Chondrocyte (in vitro differentiated cells): ENCODE data around the gene MRPL14. TPM values are rescaled to one million over a fixed set of nuclear protein-coding genes. Genes with fewer than 3 reads are reported as not detected.

Source experiments
- DNase-seq: peaks from one replicate; pipeline ENCODE4 v3.0.0; 2021; ENCODE audit warnings: mixed read lengths, low spot score
- H3K27ac Mint-ChIP-seq: one replicate; pipeline ENCODE4 v1.8.0; 2021; ENCODE audit warnings: mild to moderate bottlenecking, moderate library complexity, mixed read lengths; ENCODE audit not compliant: unreplicated experiment
- H3K27me3 Mint-ChIP-seq: 2 replicates; pipeline ENCODE4 v1.8.0; 2021; ENCODE audit warnings: low read depth, mixed read lengths
- H3K36me3 Mint-ChIP-seq: 2 replicates; pipeline ENCODE4 v1.8.0; 2021; ENCODE audit warnings: low read depth, mixed read lengths
- H3K4me1 Mint-ChIP-seq: 2 replicates; pipeline ENCODE4 v1.8.0; 2021; ENCODE audit warnings: low read depth, mild to moderate bottlenecking, mixed read lengths
- H3K4me3 Mint-ChIP-seq: one replicate; pipeline ENCODE4 v1.8.0; 2021; ENCODE audit warnings: mild to moderate bottlenecking, moderate library complexity, mixed read lengths; ENCODE audit not compliant: unreplicated experiment
- H3K9me3 Mint-ChIP-seq: 2 replicates; pipeline ENCODE4 v1.8.0; 2021; ENCODE audit warnings: low read depth, mixed read lengths
- total RNA-seq: library from RNA; stranded (reverse); gene quantifications from 3 replicates; pipeline ENCODE4 v1.2.1, GENCODE V29; 2021
- TF ChIP-seq, protein P1 (sequence below): fragments of 200-600 bp; sonication (generic); IDR thresholded peaks from 2 replicates; pipeline ENCODE4 v1.5.0; 2021; ENCODE audit warnings: antibody characterized with exemption, mild to moderate bottlenecking, moderate library complexity

The MRPL14 gene
- total RNA-seq, 1 donor from 2014 or later, result 35.1 TPM

DNA sequence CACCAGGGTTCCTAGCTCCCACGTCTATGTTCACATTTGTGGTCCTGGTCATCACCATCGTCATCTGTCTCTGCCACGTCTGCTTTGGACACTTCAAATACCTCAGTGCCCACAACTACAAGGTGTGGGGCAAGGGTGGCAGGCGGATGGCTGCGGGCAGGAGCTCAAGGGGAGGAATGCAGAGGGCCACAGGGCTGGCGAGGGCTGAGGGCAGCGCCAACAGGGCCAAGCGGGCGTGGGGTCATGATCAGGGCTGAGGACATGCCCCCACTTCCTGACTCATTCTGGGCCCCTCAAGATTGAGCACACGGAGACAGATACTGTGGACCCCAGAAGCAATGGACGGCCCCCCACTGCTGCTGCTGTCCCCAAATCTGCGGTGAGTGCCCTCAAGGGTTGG lies 26.8 kb upstream of the MRPL14 start:
- DNase-seq, result no peak
- Mint-ChIP-seq H3K27me3 (no peaks in the 10 kb centered on the region), H3K27ac (no peak overlapping the region), H3K9me3 (no peaks in the 10 kb centered on the region), H3K36me3 (peaks cover 4% of the 10 kb centered on the region), H3K4me1 (no peaks in the 10 kb centered on the region), H3K4me3 (no peak overlapping the region)
- TF ChIP-seq, protein P1, sequence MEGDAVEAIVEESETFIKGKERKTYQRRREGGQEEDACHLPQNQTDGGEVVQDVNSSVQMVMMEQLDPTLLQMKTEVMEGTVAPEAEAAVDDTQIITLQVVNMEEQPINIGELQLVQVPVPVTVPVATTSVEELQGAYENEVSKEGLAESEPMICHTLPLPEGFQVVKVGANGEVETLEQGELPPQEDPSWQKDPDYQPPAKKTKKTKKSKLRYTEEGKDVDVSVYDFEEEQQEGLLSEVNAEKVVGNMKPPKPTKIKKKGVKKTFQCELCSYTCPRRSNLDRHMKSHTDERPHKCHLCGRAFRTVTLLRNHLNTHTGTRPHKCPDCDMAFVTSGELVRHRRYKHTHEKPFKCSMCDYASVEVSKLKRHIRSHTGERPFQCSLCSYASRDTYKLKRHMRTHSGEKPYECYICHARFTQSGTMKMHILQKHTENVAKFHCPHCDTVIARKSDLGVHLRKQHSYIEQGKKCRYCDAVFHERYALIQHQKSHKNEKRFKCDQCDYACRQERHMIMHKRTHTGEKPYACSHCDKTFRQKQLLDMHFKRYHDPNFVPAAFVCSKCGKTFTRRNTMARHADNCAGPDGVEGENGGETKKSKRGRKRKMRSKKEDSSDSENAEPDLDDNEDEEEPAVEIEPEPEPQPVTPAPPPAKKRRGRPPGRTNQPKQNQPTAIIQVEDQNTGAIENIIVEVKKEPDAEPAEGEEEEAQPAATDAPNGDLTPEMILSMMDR, result no peak

DNA sequence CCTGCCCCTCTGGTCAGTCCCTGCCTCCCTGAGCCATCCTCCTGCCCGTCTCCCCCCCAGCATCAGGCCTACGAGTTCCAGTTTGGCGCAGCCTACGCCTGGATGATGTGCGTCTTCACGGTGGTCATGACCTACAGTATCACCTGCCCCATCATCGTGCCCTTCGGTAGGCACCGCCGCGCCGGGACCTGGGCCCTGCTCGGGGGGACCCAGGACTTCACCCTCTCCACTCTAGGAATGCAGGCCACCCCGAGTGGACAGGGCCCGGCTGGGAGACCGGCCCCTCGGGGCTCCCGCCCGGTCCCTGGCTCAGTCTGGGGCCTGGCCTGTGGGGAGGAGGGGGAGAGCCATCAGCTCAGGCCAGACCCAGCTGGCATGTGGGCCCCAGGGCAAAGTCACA lies 25.3 kb upstream of the MRPL14 start:
- Mint-ChIP-seq H3K4me3 (no peak overlapping the region), H3K4me1 (no peaks in the 10 kb centered on the region), H3K27ac (no peak overlapping the region), H3K27me3 (no peaks in the 10 kb centered on the region), H3K36me3 (peaks cover 9% of the 10 kb centered on the region), H3K9me3 (no peaks in the 10 kb centered on the region)
- TF ChIP-seq, protein P1, result no peak
- no peak for DNase-seq

DNA sequence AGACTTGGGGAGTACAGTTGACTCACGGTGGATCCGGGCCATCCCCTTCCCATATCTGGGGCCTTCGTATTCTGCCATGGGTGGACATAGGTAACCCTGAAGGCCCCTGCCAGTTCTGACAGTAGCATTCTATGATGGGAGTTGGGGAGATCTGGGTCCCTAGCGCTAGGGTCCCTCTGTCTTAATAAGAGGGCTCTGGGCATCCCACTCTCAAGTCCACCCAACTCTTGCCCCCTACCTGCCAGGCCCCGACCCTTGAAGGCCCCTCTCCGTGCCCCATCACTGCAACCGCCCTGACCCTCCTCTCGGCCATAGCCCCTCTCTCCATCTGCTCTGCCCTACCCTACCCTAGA lies 24.8 kb upstream of the MRPL14 start:
- TF ChIP-seq, protein P1, result peak; percentile 54
- no peak overlapping the region for H3K27ac Mint-ChIP-seq
- H3K4me3 Mint-ChIP-seq, result no peak overlapping the region
- no peaks in the 10 kb centered on the region for H3K4me1 Mint-ChIP-seq
- peaks cover 13% of the 10 kb centered on the region for H3K36me3 Mint-ChIP-seq
- no peaks in the 10 kb centered on the region for H3K27me3 Mint-ChIP-seq
- DNase-seq, result no peak
- H3K9me3 Mint-ChIP-seq, result no peaks in the 10 kb centered on the region

DNA sequence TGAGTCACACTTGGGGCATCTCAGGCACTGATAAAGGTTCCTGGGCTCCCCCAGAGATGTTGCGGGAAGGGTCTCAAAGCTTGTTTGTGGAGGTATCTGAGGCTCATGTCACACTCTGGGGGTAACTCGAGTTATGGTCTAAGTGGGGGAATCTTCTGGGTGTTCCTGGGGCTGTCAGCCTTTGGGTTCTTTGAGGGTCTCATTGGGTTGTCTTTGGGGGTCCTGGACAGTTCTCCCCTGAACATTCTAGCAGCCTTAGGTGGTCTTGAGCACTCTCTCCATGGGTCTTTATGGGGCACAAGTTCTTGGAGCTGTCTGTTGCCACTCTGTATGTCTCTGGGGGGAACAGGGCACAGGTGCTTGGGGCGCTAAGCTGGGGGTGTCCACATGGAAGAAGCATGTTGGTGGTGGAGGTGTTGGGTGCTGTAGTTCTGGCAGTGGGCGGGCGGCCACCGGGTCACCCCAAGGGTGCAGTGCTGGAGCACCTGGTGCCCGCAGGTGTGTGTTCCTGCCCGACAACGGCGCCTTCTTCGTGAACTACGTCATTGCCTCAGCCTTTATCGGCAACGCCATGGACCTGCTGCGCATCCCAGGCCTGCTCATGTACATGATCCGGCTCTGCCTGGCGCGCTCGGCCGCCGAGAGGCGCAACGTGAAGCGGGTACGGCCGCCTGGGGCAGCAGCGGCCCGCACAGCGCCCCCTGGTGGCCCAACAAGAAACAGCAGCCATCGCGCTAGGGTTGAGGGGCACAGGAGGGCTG lies 24.3 kb upstream of the MRPL14 start:
- no peak for DNase-seq
- no peaks in the 10 kb centered on the region for H3K4me1 Mint-ChIP-seq
- TF ChIP-seq, protein P1, result peak; percentile 100
- no peaks in the 10 kb centered on the region for H3K9me3 Mint-ChIP-seq
- H3K4me3 Mint-ChIP-seq, result no peak overlapping the region
- H3K36me3 Mint-ChIP-seq, result peaks cover 18% of the 10 kb centered on the region
- H3K27me3 Mint-ChIP-seq, result no peaks in the 10 kb centered on the region
- no peak overlapping the region for H3K27ac Mint-ChIP-seq

DNA sequence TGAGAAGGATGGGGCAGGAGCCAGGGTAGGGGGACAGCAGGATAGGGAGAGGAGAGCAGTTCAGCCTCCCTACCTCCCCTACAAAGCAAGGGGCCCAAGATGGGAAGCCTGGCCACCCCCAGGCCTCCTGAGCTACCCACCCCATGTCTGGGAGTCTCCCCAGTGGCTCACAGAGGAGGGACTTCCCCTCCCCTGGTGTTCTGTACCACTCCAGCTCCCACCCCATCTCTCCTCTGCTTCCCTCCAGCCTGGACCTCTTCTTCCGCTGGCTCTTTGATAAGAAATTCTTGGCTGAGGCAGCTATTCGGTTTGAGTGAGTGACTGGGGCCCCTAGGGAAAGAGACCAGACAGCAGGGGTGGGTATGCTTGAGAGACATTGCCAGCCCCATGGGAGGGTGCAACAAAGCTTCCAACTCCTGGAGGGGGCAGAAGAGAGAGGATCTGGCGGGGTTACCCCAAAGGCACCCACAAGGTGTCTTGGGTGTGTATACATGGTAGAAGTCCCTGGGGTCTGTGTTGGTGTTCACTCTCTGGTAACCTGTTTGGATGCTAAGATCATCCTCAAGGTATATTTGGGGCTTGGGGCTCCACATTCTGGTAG lies 23.2 kb upstream of the MRPL14 start:
- Mint-ChIP-seq H3K4me3 (no peak overlapping the region), H3K36me3 (peaks cover 25% of the 10 kb centered on the region), H3K4me1 (no peaks in the 10 kb centered on the region), H3K27ac (no peak overlapping the region), H3K27me3 (no peaks in the 10 kb centered on the region), H3K9me3 (no peaks in the 10 kb centered on the region)
- no peak for DNase-seq
- TF ChIP-seq, protein P1, result no peak
